Epithelial cell of proximal tubule (primary cell): ENCODE results near the gene SYT13. TPM values are rescaled to one million over a fixed set of nuclear protein-coding genes. Genes with fewer than 3 reads are reported as not detected.

Experiments used
- DNase-seq: peaks from one replicate; pipeline ENCODE4 v3.0.0-alpha.2; 2011; ENCODE audit warnings: low read depth
- H3K4me3 ChIP-seq: 2 replicates; pipeline ENCODE4 v1.5.1; 2011; ENCODE audit warnings: low read depth, mild to moderate bottlenecking, low read length
- total RNA-seq: library from RNA; depleted of rRNA; stranded (reverse); fragments of >200 nt; gene quantifications from 2 replicates; pipeline ENCODE4 v1.2.3, GENCODE V29; 2015
- TF ChIP-seq, protein P1 (sequence below): conservative IDR thresholded peaks from 2 replicates; pipeline ENCODE4 v1.5.1; 2012; ENCODE audit warnings: low read depth, mild to moderate bottlenecking, low read length

Gene SYT13
- total RNA-seq, 1 donor from 2014 or later: 5.4 TPM

DNA sequence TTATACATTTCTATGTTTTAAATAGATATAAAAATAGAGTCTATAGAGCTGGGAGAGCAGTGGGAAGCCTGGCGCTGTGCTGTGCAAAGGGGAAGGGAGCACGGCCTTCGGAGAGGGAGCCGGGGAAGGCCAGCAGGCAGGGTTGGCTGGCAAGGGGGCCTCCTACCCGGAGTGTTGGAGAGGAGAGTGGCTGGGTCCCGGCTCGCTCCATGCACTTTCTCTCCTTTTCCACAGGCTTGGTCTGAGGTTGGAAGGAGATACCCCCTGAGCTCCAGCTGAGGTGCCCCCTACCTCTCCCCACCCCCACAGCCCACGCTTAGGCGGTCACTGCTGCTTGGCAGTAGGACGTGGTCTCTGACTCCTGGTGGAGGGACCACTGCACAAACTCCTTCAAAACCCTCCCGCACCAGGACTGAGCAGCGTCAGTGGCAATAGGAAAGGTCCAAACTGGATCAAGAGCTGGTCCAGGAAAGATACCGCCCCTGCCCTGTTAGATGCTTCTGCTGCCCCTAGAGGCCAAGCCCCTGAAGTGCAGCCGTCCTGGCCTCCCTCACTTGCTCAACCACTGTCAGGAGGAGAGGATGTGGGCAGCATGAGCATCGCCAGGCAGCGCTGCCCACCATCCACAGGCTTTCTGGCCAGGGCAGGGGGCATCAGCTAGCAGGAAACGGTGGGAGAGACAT is 52.9 kb downstream of the SYT13 start:
- DNase-seq: no peak
- H3K4me3 ChIP-seq: no peak overlapping the region
- TF ChIP-seq, protein P1, sequence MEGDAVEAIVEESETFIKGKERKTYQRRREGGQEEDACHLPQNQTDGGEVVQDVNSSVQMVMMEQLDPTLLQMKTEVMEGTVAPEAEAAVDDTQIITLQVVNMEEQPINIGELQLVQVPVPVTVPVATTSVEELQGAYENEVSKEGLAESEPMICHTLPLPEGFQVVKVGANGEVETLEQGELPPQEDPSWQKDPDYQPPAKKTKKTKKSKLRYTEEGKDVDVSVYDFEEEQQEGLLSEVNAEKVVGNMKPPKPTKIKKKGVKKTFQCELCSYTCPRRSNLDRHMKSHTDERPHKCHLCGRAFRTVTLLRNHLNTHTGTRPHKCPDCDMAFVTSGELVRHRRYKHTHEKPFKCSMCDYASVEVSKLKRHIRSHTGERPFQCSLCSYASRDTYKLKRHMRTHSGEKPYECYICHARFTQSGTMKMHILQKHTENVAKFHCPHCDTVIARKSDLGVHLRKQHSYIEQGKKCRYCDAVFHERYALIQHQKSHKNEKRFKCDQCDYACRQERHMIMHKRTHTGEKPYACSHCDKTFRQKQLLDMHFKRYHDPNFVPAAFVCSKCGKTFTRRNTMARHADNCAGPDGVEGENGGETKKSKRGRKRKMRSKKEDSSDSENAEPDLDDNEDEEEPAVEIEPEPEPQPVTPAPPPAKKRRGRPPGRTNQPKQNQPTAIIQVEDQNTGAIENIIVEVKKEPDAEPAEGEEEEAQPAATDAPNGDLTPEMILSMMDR: peak; percentile 85

DNA sequence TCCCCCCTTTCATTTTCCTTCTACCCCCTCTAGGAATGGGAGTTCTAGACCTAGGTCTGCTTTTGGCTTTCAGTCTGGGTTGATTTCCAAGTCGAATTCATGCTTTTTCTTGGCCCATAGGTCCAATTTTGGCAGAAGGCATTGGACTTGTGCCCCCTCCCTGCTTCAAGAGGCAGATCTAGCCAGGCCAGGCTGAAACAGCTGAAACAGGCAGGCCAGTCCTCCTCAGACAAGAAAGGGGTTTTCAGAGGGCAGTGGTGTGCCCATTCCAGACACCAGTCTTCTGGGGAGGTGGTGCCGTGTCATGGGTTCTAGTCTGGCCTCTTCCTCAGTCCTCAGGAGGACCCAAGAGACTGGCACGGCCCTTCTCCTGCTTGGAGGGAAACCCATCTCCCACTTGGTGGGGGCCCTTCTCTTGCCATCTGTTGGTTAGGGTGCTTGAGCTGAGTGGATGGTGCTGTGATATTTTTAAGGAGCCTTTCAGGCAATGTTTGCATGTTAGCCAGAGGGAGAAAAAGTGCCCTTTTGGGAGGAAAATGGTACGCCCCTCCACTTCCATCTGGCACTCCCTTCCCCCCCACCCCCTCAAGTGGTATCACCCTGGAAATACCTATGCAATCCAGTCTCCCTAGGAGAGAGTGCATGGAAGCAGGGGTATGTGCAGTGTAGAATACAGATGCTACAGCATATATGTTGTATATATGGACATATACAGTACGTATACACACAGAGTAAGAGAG is 53.6 kb downstream of the SYT13 start:
- DNase-seq: no peak
- H3K4me3 ChIP-seq: no peak overlapping the region
- TF ChIP-seq, protein P1: no peak

DNA sequence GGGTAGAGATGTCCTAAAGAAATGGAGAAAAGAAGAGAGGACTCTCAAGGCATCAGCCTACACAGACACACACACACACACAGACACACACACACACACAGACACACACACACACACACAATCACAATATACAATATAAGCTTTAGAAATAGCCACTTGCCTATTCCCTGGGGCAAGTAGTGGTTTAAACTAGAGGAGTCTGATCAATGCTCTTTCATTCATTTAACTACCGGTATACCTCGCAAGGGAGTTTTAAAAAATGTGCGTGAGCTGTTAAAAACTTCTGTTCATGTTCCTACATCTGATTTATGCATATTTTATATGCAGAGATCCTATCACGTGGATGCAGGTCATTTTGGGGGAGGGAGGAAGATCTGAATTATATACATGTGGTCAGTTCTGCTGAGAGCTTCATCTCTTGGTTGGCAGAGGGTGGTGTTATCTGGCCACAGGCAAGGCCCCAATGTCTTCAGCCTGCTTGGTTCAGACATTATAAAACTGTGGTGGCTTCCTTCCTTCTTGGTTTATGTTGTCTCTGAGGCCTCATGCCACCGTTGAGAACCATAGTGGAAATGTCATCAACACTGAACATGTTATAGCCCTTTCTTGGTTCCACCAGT is 56.6 kb downstream of the SYT13 start:
- H3K4me3 ChIP-seq: no peak overlapping the region
- DNase-seq: no peak
- TF ChIP-seq, protein P1: no peak

DNA sequence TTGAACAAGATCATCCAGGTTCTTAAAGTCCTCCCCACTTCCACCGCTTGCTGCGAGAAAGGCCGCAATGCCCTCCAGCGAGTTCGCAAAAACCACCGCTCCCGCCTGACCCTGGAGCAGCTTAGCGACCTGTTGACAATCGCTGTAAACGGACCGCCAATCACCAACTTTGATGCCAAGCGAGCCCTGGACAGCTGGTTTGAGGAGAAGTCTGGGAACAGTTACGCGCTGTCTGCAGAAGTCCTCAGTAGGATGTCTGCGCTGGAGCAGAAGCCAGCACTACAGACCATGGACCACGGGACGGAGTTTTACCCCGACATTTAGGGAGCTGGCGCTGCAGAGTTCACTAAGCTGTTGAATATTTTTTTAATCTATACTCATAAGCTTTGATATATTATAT is 58.3 kb downstream of the SYT13 start:
- TF ChIP-seq, protein P1: no peak
- no peak for DNase-seq
- H3K4me3 ChIP-seq: no peak overlapping the region

DNA sequence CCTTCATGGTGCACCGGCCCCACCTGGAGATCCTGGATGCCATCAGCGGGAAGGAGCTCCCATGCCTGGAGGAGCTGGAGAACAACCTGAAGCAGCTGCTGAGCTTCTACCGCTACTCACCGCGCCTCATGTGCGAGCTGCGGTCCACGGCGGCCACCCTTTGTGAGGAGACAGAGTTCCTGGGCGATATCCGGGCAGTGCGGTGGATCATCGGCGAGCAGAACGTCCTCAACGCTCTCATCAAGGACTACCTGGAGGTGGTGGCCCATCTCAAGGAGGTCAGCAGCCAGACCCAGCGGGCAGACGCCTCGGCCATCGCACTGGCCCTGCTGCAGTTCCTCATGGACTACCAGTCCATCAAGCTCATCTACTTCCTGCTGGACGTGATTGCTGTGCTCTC is 59.2 kb downstream of the SYT13 start:
- DNase-seq: no peak
- TF ChIP-seq, protein P1: no peak
- no peak overlapping the region for H3K4me3 ChIP-seq

DNA sequence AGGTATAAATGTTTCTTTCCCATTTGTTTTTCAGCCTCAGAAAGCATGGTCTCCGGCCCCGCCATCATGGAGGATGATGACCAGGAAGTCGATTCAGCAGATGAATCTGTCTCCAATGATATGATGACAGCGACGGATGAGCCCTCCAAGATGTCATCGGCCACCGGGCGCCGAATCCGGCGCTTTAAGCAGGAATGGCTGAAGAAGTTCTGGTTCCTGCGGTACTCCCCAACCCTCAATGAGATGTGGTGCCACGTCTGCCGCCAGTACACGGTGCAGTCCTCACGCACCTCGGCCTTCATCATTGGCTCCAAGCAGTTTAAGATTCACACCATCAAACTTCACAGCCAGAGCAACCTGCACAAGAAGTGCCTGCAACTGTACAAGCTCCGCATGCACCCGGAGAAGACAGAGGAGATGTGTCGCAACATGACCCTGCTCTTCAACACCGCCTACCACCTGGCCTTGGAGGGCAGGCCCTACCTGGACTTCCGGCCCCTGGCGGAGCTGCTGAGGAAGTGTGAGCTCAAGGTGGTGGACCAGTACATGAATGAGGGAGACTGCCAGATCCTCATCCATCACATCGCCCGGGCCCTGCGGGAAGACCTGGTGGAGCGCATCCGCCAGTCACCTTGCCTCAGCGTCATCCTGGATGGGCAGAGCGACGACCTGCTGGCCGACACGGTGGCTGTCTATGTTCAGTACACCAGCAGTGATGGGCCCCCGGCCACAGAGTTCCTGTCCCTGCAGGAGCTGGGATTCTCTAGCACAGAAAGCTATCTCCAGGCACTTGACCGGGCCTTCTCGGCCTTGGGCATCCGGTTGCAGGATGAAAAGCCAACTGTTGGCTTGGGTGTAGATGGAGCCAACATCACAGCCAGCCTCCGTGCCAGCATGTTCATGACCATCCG is 59.9 kb downstream of the SYT13 start:
- H3K4me3 ChIP-seq: no peak overlapping the region
- TF ChIP-seq, protein P1: no peak
- no peak for DNase-seq
